HCT116 (cell line): ENCODE results near the gene CDH13. TPM values are rescaled to one million over a fixed set of nuclear protein-coding genes. Genes with fewer than 3 reads are reported as not detected.

ENCODE experiments used
- ATAC-seq: fragments of 200-7000 bp; cut with Tn5 transposase; 2 replicates; pipeline ENCODE4 v1.9.1; 2020; ENCODE audit warnings: mild to moderate bottlenecking, moderate library complexity
- BruUV-seq: library from RNA; stranded (reverse); fragments of 400-500 nt; replicated peaks from 2 replicates; lab custom pipeline; 2021; lab: Mats Ljungman, UMichigan
- CTCF ChIA-PET: fragments of 300-600 bp; sonication (Branson Sonifier 250); formaldehyde crosslinking; loops from one replicate; lab custom pipeline; 2021; ENCODE audit warnings: antibody characterized with exemption; lab: Charles Lee
- POLR2A ChIA-PET: fragments of 300-600, 350-600 bp; sonication (Branson Sonifier 250); formaldehyde crosslinking; loops from one replicate; lab custom pipeline; 2021; ENCODE audit warnings: antibody characterized with exemption; lab: Charles Lee
- RAD21 ChIA-PET, 2 experiments: fragments of 300-600 bp; sonication (Branson Sonifier 250); formaldehyde crosslinking; loops; one replicate each; lab custom pipeline; 2023; ENCODE audit warnings: low total read pairs in 2 of 2; ENCODE audit not compliant: uncharacterized antibody in 2 of 2, unreplicated experiment in 2 of 2, low non-redundant PET in 1 of 2; lab: Charles Lee
- DNase-seq: peaks from one replicate; pipeline ENCODE4 v3.0.0-alpha.2; 2010; ENCODE audit warnings: low read depth, low spot score
- H2AFZ ChIP-seq: fragments of 200-600 bp; shearing (Covaris generic), sonication (generic); 2 replicates; pipeline ENCODE4 v1.6.1; 2017; ENCODE audit warnings: low read depth, mixed run types, mixed read lengths, antibody characterized with exemption, low read length; ENCODE audit not compliant: poor library complexity, severe bottlenecking
- H3K27ac ChIP-seq: 2 replicates; pipeline ENCODE4 v1.5.1; 2012; ENCODE audit warnings: low read depth, low read length
- H3K27me3 ChIP-seq: fragments of 200-600 bp; sonication (generic); 2 replicates; pipeline ENCODE4 v1.6.1; 2016; ENCODE audit warnings: mixed run types, low read length, mixed read lengths; ENCODE audit not compliant: insufficient read depth
- H3K36me3 ChIP-seq, 2 experiments: fragments of 200-500 bp in 1 of 2; fragments of 200-600 bp in 1 of 2; sonication (Bioruptor generic) in 1 of 2; sonication (generic) in 1 of 2; 2 replicates each; pipeline versions ENCODE4 v1.5.1 to v1.6.1; 2014 to 2016; ENCODE audit warnings: low read length in 2 of 2, inconsistent platforms in 1 of 2, mixed read lengths in 1 of 2, mixed run types in 1 of 2; ENCODE audit not compliant: insufficient read depth in 2 of 2, control insufficient read depth in 1 of 2
- H3K4me1 ChIP-seq, 2 experiments: fragments of 200-600 bp in 1 of 2; sonication (generic) in 1 of 2; 2 replicates each; pipeline versions ENCODE4 v1.5.1 to v1.6.1; 2012 to 2017; ENCODE audit warnings: low read length in 2 of 2, inconsistent platforms in 1 of 2, mild to moderate bottlenecking in 1 of 2, mixed read lengths in 1 of 2, mixed run types in 1 of 2, moderate library complexity in 1 of 2; ENCODE audit not compliant: insufficient read depth in 2 of 2, control insufficient read depth in 1 of 2
- H3K4me2 ChIP-seq: fragments of 200-600 bp; sonication (generic); 2 replicates; pipeline ENCODE4 v1.6.1; 2017; ENCODE audit warnings: mixed run types, low read length, mixed read lengths
- H3K4me3 ChIP-seq, 2 experiments: fragments of 200-600 bp in 1 of 2; sonication (generic) in 1 of 2; replicated peaks in 1 of 2; 2 replicates each; pipeline ENCODE4 v1.5.1; 2011 to 2016; ENCODE audit warnings: low read length in 2 of 2, control low read depth in 1 of 2, low read depth in 1 of 2, mild to moderate bottlenecking in 1 of 2, mixed read lengths in 1 of 2, mixed run types in 1 of 2
- H3K79me2 ChIP-seq: fragments of 200-600 bp; sonication (generic); 2 replicates; pipeline ENCODE4 v1.6.1; 2017; ENCODE audit warnings: mild to moderate bottlenecking, mixed run types, low read length, moderate library complexity, mixed read lengths; ENCODE audit not compliant: insufficient read depth
- H3K9ac ChIP-seq: fragments of 200-600 bp; sonication (generic); 2 replicates; pipeline ENCODE4 v1.6.1; 2016; ENCODE audit warnings: low read length, mixed read lengths
- H3K9me2 ChIP-seq: fragments of 200-600 bp; sonication (generic), shearing (Covaris generic); 2 replicates; pipeline ENCODE4 v1.6.1; 2017; ENCODE audit warnings: mixed run types, mild to moderate bottlenecking, moderate library complexity; ENCODE audit not compliant: insufficient read depth
- H3K9me3 ChIP-seq, 2 experiments: fragments of 200-500 bp in 1 of 2; fragments of 200-600 bp in 1 of 2; sonication (Bioruptor generic) in 1 of 2; sonication (generic) in 1 of 2; 2 replicates each; pipeline ENCODE4 v1.6.1; 2014 to 2017; ENCODE audit warnings: low read length in 2 of 2, mixed read lengths in 2 of 2, inconsistent platforms in 1 of 2, low read depth in 1 of 2, mild to moderate bottlenecking in 1 of 2, mixed run types in 1 of 2, moderate library complexity in 1 of 2; ENCODE audit not compliant: control insufficient read depth in 1 of 2, insufficient read depth in 1 of 2
- H4K20me1 ChIP-seq: fragments of 200-600 bp; sonication (generic), shearing (Covaris generic); 2 replicates; pipeline ENCODE4 v1.6.1; 2017; ENCODE audit warnings: mixed run types, mild to moderate bottlenecking, moderate library complexity; ENCODE audit not compliant: insufficient read depth
- ATF3 ChIP-seq: IDR thresholded peaks from 2 replicates; pipeline ENCODE4 v1.6.1; 2012
- CBX3 ChIP-seq: IDR thresholded peaks from 2 replicates; pipeline ENCODE4 v1.6.1; 2012; ENCODE audit warnings: low read depth
- CEBPB ChIP-seq: IDR thresholded peaks from 2 replicates; pipeline ENCODE4 v1.6.1; 2012; ENCODE audit warnings: low read depth
- CTCF ChIP-seq, 3 experiments: fragments of 200-600 bp in 1 of 3; sonication (generic) in 1 of 3; IDR thresholded peaks in 2 of 3; conservative IDR thresholded peaks in 1 of 3; 2 replicates each; pipeline ENCODE4 v1.5.1; 2012 to 2017; ENCODE audit warnings: low read depth in 2 of 3, low read length in 2 of 3, antibody characterized with exemption in 1 of 3, borderline replicate concordance in 1 of 3, control low read depth in 1 of 3, mild to moderate bottlenecking in 1 of 3, mixed read lengths in 1 of 3, mixed run types in 1 of 3, moderate library complexity in 1 of 3; ENCODE audit not compliant: insufficient read depth in 1 of 3
- EGR1 ChIP-seq: IDR thresholded peaks from 2 replicates; pipeline ENCODE4 v1.6.1; 2012; ENCODE audit warnings: low read depth
- ELF1 ChIP-seq: IDR thresholded peaks from 2 replicates; pipeline ENCODE4 v1.6.1; 2012; ENCODE audit warnings: low read depth, borderline replicate concordance
- EZH2 ChIP-seq: fragments of 200-600 bp; sonication (generic); IDR thresholded peaks from 2 replicates; pipeline ENCODE4 v1.6.1; 2017; ENCODE audit warnings: antibody characterized with exemption, mixed run types
- FOSL1 ChIP-seq: IDR thresholded peaks from 2 replicates; pipeline ENCODE4 v1.6.1; 2012; ENCODE audit warnings: low read depth
- JUND ChIP-seq: IDR thresholded peaks from 2 replicates; pipeline ENCODE4 v1.6.1; 2012
- MAX ChIP-seq: IDR thresholded peaks from 2 replicates; pipeline ENCODE4 v1.6.1; 2012
- POLR2A ChIP-seq: IDR thresholded peaks from 2 replicates; pipeline ENCODE4 v1.7.0; 2011; ENCODE audit warnings: borderline replicate concordance; ENCODE audit not compliant: insufficient read depth, insufficient read length; ENCODE audit errors: extremely low read depth
- POLR2AphosphoS5 ChIP-seq: IDR thresholded peaks from 2 replicates; pipeline ENCODE4 v1.6.1; 2011; ENCODE audit warnings: mild to moderate bottlenecking, low read depth, low read length, moderate library complexity
- RAD21 ChIP-seq: IDR thresholded peaks from 2 replicates; pipeline ENCODE4 v1.6.1; 2012; ENCODE audit warnings: low read depth, mild to moderate bottlenecking
- SIN3A ChIP-seq: IDR thresholded peaks from 2 replicates; pipeline ENCODE4 v1.6.1; 2012; ENCODE audit warnings: low read depth
- SP1 ChIP-seq: IDR thresholded peaks from 2 replicates; pipeline ENCODE4 v1.6.1; 2012; ENCODE audit warnings: low read depth
- SRF ChIP-seq: IDR thresholded peaks from 2 replicates; pipeline ENCODE4 v1.6.1; 2012; ENCODE audit warnings: low read depth
- YY1 ChIP-seq: IDR thresholded peaks from 2 replicates; pipeline ENCODE4 v1.6.1; 2011; ENCODE audit warnings: low read length, low read depth, moderate library complexity, mild to moderate bottlenecking; ENCODE audit not compliant: insufficient replicate concordance; ENCODE audit errors: extremely low read depth
- ZBTB33 ChIP-seq: IDR thresholded peaks from 2 replicates; pipeline ENCODE4 v1.6.1; 2011; ENCODE audit warnings: mild to moderate bottlenecking, low read length, moderate library complexity; ENCODE audit not compliant: insufficient replicate concordance; ENCODE audit errors: extremely low read depth
- ZFX ChIP-seq: fragments of 450-650 bp; IDR thresholded peaks from 2 replicates; pipeline ENCODE4 v1.6.1; 2017
- ZNF274 ChIP-seq: fragments of 200-500 bp; sonication (Bioruptor generic); IDR thresholded peaks from 2 replicates; pipeline ENCODE4 v1.6.1; 2014; ENCODE audit warnings: mild to moderate bottlenecking, low read depth, low read length, inconsistent platforms
- intact Hi-C: fragments of 100-400 bp; cut with micrococcal nuclease; formaldehyde crosslinking; loops from 2 replicates; pipeline ENCODE4 v1.10.0; 2022
- total RNA-seq: library from RNA; stranded (reverse); gene quantifications from one replicate; pipeline ENCODE4 v1.2.1, GENCODE V29; 2021; ENCODE audit not compliant: unreplicated experiment

The CDH13 gene
- total RNA-seq, 1 experiment from 2014 or later, result not detected

GRCh38 chr16:82881516-82881915 is 254.7 kb downstream of the CDH13 start:
- Histone ChIP-seq H3K27me3 (no peaks in the 10 kb centered on the region), H3K4me2 (no peak overlapping the region), H3K79me2 (no peaks in the 10 kb centered on the region), H2AFZ (no peak overlapping the region), H3K9me3 (peaks cover 27 to 29% of the 10 kb centered on the region in 2 experiments; a peak in 2 of 4 replicates), H3K27ac (no peak overlapping the region), H3K4me3 (no peak overlapping the region), H3K36me3 (no peaks in the 10 kb centered on the region), H3K9me2 (no peaks in the 10 kb centered on the region), H4K20me1 (no peaks in the 10 kb centered on the region), H3K9ac (no peak overlapping the region), H3K4me1 (no peaks in the 10 kb centered on the region)
- CTCF ChIA-PET, result no interaction called here
- intact Hi-C loops, result no loop called here
- TF ChIP-seq YY1, result no peak
- no peak for TF ChIP-seq ZBTB33
- TF ChIP-seq ZFX, result no peak
- no peak for TF ChIP-seq ELF1
- TF ChIP-seq MAX, result no peak
- no peak for TF ChIP-seq CEBPB
- TF ChIP-seq JUND, result no peak
- no peak for TF ChIP-seq ZNF274
- no peak for TF ChIP-seq SRF
- TF ChIP-seq SP1, result no peak
- no peak for TF ChIP-seq FOSL1
- TF ChIP-seq SIN3A, result no peak
- TF ChIP-seq RAD21, result no peak
- TF ChIP-seq EGR1, result no peak
- TF ChIP-seq EZH2, result no peak
- no peak for TF ChIP-seq POLR2A
- TF ChIP-seq CBX3, result no peak
- TF ChIP-seq CTCF (IDR thresholded peaks at IDR 0.05 in 2 of 3, conservative IDR thresholded peaks at IDR 0.05 in 1 of 3; ENCODE audit: borderline replicate concordance in 1 of 3, insufficient read depth in 1 of 3, low read depth in 2 of 3, low read length in 2 of 3), result no peak
- TF ChIP-seq POLR2AphosphoS5, result no peak
- no peak for TF ChIP-seq ATF3
- no TSS peak for BruUV-seq
- ATAC-seq (no peak), DNase-seq (no peak)
- RAD21 ChIA-PET, result no interaction called here
- POLR2A ChIA-PET, result no interaction called here
